Measurements from ENCODE around the gene MAPKBP1. TPM values are rescaled to one million over a fixed set of nuclear protein-coding genes. Genes with fewer than 3 reads are reported as not detected.
"Not testable (repeated sequence)": the region's sequence is repeated elsewhere in the genome, so short reads cannot be mapped to it uniquely, and the experiment has no call there.

The MAPKBP1 gene
- total RNA-seq, 1 donor from 2014 or later: 22.8 TPM

DNA sequence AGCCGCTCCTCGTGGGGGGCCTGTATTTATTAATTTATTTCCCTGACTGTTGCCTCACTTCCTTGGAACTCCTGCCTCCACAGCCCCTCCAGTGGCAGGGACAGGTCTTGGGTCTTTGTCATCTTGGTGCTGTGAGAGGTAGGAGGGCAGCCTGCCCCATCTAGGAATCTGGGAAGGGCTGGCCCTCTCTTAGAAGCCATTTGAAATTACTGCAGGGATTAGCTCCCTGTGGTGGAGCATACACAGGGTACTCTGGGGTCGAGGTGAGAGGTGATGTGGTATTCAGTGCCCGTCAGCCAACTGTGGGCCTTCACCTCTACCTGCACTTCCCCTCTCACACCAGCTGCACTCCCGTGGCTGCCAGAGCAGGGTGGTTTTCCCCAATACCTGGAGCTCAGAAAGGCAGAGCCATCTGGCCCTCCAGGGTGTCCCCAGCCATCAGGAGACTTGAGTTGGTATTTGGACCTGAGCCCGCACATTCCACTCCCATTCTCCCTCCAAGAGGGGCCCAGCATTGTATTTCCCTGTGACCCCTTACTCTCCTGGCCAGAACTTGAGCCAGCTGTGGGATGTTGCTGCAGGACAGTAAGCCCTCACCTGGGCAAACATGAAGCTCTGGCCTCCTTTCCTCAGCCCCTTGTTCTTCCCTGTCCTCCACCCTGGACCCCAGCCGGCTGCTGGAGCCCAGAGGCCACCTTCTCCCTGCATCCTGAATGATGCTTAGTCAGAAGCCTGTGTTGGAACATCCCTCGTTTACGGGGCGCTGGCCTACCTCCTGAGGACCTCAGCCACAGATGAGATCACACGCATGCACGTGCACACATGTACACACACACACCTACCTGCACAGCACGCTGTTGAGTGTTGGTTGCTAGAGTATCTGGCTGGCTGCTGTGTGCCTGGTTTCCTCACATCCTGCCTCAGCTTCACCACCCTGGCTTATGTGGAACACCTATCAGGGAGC lies 51.6 kb downstream of the MAPKBP1 start:
- no peak for DNase-seq

- DNase-seq: peak; percentile 20
Observed at GRCh38 chr15:41827290-41827879, 53.1 kb downstream of the MAPKBP1 start.

- DNase-seq: peak; percentile 96
Observed at GRCh38 chr15:41827880-41828806, 53.9 kb downstream of the MAPKBP1 start, which contains the start of gene JMJD7. TSS of gene JMJD7 (plus strand) at chr15:41828092. CDS start at chr15:41828125, 33 bp downstream.

GRCh38 chr15:41828807-41829141 lies 54.5 kb downstream of the MAPKBP1 start:
- no peak for DNase-seq

DNA sequence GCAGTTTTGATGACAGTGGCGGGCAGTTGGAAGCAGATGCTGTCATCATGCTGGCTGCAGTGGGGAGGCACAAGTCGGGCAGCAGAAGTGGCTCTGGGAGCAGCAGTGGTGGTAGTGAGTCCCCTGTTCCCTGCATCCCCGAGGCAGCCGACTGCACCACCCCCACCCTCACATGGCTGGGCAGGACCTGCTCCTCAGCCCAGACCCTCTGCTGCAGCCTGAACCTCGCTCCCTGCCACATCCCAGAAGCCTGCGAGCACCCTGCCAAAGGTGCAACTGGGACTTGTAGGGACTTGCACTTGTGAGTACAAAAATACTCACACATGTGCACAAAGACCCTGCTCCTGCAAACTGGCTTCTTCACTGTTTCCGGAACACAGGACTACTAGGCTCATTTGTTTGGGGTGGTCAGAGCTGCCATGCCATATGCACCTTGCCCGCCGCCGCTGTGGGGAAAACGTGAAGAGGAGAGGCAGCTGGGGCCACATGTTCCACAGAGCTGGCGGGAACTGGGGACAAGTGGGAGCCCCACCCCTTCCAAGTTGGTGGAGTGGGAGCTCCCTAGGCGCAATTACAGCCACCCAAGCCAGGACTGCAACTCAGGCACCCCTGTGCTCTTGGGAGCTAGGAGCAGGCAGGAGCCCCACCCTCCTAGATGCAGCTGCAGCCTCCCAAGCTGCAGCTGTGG lies 55.8 kb downstream of the MAPKBP1 start:
- no peak for DNase-seq

DNA sequence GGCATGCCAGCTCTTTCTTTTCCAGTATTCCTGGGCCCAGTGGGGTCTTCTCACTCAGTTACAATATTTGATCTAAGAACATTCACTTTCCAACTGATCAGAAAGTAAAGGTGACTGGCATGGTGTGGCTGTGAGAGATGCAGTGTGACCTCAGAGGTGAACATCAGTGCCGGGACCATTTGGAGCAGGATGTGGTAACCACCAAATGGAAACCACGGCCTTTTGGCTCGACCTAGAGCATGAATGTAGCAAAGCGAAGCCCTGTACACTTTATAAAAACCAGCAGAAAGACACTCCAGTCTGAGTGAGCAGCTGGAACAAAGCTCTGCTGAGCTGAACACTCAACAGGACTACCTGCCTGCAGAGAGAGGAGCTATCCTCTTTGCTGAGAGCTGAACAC lies 57.0 kb downstream of the MAPKBP1 start:
- DNase-seq: not testable (repeated sequence)

GRCh38 chr15:41832208-41832607 lies 57.9 kb downstream of the MAPKBP1 start:
- no peak for DNase-seq

DNA sequence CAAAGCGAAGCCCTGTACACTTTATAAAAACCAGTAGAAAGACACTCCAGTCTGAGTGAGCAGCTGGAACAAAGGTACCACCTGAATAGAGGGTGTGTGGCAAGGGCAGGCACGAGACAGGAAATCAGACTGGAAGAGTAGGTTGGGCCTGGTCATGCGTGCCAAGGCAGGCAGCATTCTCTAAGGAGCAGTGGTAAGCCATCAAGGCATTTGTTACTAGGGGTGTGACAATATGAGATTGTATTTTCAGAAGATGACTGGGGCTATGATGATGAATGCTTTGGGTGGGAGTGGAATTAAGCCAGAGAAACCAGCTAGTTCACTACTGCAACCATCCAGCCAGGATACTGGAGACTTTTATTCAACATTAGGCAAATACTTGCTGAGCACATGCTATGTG lies 58.6 kb downstream of the MAPKBP1 start:
- DNase-seq: peak; percentile 69

GRCh38 chr15:41834096-41834495 lies 59.8 kb downstream of the MAPKBP1 start:
- DNase-seq: no peak

- DNase-seq: no peak
Observed at GRCh38 chr15:41836073-41836472, 61.8 kb downstream of the MAPKBP1 start.

DNA sequence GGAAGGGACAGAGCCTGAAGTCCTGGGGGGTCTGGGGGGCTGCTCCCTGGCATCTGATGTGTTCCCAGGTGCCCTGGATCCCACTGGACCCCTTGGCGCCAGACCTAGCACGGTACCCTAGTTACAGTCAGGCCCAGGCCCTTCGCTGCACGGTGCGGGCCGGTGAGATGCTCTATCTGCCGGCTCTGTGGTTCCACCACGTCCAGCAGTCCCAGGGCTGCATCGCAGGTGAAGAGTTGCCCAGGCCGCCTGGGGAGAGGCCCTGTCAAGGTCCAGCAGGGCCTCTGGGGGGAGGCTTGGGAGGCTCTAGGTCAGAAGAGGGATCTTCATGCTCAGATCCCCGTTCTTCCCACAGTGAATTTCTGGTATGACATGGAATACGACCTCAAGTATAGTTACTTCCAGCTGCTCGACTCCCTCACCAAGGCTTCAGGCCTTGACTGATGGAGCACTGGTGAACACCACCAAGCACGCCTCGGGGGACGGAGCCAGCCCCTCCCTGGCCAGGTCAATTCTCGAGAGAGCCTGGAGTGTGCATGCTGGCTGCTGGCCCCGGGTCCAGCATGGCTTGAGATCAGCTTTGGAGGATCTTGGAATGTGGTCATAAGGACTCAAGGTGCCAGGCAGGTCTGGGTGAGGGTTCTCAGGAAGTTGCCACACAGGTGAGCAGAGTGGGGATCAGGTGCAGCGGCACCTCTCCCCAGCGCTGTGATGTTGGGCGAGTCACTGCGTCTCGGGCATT lies 62.6 kb downstream of the MAPKBP1 start:
- DNase-seq: no peak

DNA sequence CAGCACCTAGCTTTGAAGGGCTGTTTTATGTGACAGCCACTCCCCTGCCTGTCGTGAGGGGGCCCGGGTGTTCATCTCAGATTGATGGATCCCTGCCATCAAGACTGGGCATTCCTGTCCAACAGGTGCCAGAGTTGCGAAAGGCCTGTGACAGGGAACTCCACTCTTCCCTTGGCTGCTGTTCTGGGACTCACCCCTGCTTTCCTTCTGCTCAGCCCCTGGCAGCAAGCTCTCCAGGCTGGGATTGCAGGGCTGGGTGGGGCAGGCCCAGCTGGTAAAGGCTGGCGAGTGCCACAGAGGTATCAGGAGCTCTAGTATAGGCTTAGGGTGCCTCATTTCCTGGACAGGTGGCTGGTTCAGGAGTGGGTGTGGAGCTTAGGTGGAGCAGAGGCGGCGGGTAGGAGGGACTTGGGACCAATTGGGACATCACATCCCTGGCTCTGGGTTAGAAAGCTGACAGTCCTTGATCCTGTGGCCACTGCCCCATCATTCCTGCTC lies 64.2 kb downstream of the MAPKBP1 start, which contains the start of gene PLA2G4B:
Gene PLA2G4B, plus strand, starts transcription at position 448 of the 498 bp plus-strand sequence. CDS start 67 bp downstream, outside the sequence.
- DNase-seq: peak; percentile 77

GRCh38 chr15:41839781-41840491 lies 65.7 kb downstream of the MAPKBP1 start:
- DNase-seq: no peak

- no peak for DNase-seq
Observed at GRCh38 chr15:41840673-41841072, 66.4 kb downstream of the MAPKBP1 start.

DNA sequence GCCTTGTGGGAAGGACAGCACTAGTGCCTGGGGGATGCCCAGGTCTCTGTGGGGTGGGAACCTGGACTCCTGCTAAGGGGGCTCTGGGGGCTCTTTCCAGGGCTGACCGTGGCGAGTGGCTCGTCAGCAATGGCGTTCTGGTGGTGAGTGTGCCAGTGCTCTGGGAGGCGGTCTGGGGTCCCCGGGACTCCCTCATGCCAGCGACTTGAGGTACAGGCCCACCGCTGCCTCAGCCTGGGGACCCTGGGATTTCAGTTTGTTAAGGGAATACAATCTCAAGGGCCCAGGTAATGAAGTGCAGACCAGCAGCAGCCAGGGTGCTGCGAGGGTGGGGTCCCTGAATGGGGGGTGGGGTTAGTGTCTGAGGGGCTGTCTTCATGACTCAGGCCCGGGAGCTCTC lies 66.8 kb downstream of the MAPKBP1 start:
- no peak for DNase-seq

DNA sequence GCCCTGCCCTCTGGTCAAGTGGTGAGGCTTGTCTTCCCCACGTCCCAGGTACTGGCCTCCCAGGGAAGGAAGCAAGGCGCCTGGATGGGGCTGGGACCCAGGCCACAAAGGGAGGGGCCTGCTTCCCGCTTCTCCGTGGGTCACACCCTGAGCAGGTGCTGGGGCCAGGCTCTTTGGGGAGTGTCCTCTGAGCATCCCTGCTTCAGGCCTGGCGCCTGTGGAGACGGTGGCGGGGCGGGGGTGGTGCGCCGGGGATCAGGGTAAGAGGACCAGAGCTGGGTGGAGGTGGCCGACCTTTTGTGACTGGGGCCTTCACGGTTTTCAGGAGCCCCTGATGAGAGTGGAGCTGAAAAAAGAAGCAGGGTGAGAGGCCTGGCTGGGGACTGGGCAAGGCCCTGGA lies 67.9 kb downstream of the MAPKBP1 start:
- no peak for DNase-seq

GRCh38 chr15:41843571-41843970 lies 69.3 kb downstream of the MAPKBP1 start:
- no peak for DNase-seq

- no peak for DNase-seq
Observed at GRCh38 chr15:41844814-41845213, 70.5 kb downstream of the MAPKBP1 start.

GRCh38 chr15:41847206-41847605 lies 72.9 kb downstream of the MAPKBP1 start:
- no peak for DNase-seq

DNA sequence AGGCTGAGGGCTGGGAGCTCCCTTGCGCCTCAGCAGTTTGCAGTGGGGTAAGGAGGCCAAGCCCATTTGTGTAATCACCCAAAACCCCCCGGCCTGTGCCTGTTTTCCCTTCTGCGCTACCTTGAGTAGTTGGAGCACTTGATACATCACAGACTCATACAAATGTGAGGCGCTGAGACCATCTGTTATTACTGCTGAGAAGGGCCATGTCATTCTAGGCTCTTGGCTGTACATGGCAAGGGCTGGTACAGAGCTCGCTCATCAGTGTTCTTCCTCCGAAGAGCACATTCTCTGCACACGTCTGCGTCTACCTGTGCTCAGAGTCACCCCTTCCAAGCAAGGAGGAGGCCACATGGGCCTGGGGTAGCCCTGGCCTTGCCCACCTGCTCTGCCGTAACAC lies 73.7 kb downstream of the MAPKBP1 start:
- no peak for DNase-seq
